Prostate gland (tissue), 2 donors: ENCODE results near the gene SPECC1.

Source experiments
- POLR2A ChIP-seq: fragments of 450-650 bp; IDR thresholded peaks from one replicate; pipeline ENCODE4 v1.6.1; 2016; ENCODE audit warnings: antibody characterized with exemption, mild to moderate bottlenecking
- POLR2AphosphoS5 ChIP-seq: sonication (generic); formaldehyde crosslinking; IDR thresholded peaks from one replicate; pipeline ENCODE4 v1.6.1; 2017; ENCODE audit warnings: antibody characterized with exemption
- TF ChIP-seq, protein P1 (sequence below), 4 experiments: fragments of 200-600 bp in 2 of 4; fragments of 450-650 bp in 2 of 4; sonication (generic) in 2 of 4; IDR thresholded peaks; 1 replicate in 3 of 4; 2 replicates in 1 of 4; pipeline ENCODE4 v1.5.1; 2016 to 2019; ENCODE audit warnings: antibody characterized with exemption in 4 of 4, mild to moderate bottlenecking in 2 of 4, moderate library complexity in 2 of 4

DNA sequence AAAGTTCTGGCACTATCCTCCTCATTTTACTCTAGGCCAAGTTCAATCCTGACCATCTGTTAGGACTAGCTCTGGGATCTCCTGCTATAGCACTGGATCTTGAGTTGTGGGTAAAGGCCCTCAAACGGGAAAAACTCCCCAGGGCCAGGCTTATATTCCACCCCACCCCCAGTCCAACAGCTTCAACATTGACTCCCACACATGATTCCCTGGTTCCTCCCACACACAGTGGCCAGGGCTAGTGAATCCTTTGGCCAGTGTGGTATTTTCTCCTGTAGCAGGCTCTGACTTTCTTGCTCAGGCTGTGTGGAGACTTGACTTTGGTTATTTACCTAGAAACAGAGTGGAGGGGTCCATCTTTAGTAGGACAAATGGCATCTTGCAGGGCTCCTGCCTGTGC is 21.3 kb upstream of the SPECC1 start:
- TF ChIP-seq, protein P1, sequence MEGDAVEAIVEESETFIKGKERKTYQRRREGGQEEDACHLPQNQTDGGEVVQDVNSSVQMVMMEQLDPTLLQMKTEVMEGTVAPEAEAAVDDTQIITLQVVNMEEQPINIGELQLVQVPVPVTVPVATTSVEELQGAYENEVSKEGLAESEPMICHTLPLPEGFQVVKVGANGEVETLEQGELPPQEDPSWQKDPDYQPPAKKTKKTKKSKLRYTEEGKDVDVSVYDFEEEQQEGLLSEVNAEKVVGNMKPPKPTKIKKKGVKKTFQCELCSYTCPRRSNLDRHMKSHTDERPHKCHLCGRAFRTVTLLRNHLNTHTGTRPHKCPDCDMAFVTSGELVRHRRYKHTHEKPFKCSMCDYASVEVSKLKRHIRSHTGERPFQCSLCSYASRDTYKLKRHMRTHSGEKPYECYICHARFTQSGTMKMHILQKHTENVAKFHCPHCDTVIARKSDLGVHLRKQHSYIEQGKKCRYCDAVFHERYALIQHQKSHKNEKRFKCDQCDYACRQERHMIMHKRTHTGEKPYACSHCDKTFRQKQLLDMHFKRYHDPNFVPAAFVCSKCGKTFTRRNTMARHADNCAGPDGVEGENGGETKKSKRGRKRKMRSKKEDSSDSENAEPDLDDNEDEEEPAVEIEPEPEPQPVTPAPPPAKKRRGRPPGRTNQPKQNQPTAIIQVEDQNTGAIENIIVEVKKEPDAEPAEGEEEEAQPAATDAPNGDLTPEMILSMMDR (IDR thresholded peaks at IDR 0.05) = no peak
- TF ChIP-seq POLR2AphosphoS5 (no peak), POLR2A (no peak)
